CD4-positive, alpha-beta memory T cell (primary cell): ENCODE data around the gene POLR1D. TPM values are rescaled to one million over a fixed set of nuclear protein-coding genes. Genes with fewer than 3 reads are reported as not detected.

Experiments
- CTCF ChIA-PET: fragments of 350-600 bp; sonication (Branson Sonifier 250); formaldehyde crosslinking; loops from one replicate; lab custom pipeline; 2021; ENCODE audit warnings: inconsistent platforms; ENCODE audit not compliant: partially characterized antibody; lab: Charles Lee
- POLR2A ChIA-PET: fragments of 350-600 bp; sonication (Branson Sonifier 250); formaldehyde crosslinking; loops from one replicate; lab custom pipeline; 2021; ENCODE audit not compliant: partially characterized antibody; lab: Charles Lee
- DNase-seq, 5 donors: peaks; one replicate each; pipeline versions ENCODE4 v3.0.0 to v3.0.0-alpha.2; 2020 to 2022; ENCODE audit warnings: mixed read lengths in 1 of 5
- H3K27ac ChIP-seq: one replicate; pipeline ENCODE4 v1.7.0; 2013; ENCODE audit warnings: low read depth, low read length
- H3K27me3 ChIP-seq: 2 replicates; pipeline ENCODE4 v1.7.0; 2013; ENCODE audit warnings: mild to moderate bottlenecking, low read length, moderate library complexity; ENCODE audit not compliant: insufficient read depth
- H3K36me3 ChIP-seq: 2 replicates; pipeline ENCODE4 v1.7.0; 2013; ENCODE audit warnings: mild to moderate bottlenecking, low read length, moderate library complexity; ENCODE audit not compliant: insufficient read depth
- H3K4me1 ChIP-seq: 2 replicates; pipeline ENCODE4 v1.7.0; 2013; ENCODE audit warnings: mild to moderate bottlenecking, low read length, moderate library complexity; ENCODE audit not compliant: insufficient read depth
- H3K4me3 ChIP-seq, 2 donors: one replicate each; pipeline ENCODE4 v1.7.0; 2013; ENCODE audit warnings: low read length in 2 of 2, mild to moderate bottlenecking in 1 of 2
- H3K9me3 ChIP-seq, 2 donors: one replicate each; pipeline ENCODE4 v1.7.0; 2013; ENCODE audit warnings: low read length in 2 of 2, control low read depth in 1 of 2; ENCODE audit not compliant: control insufficient read depth in 1 of 2
- H3K27ac Mint-ChIP-seq, 7 donors: one replicate each; pipeline ENCODE4 v1.8.0; 2020 to 2021; ENCODE audit warnings: mixed read lengths in 7 of 7, mild to moderate bottlenecking in 6 of 7, inconsistent platforms in 3 of 7, moderate library complexity in 3 of 7
- H3K27me3 Mint-ChIP-seq, 2 donors: one replicate each; pipeline ENCODE4 v1.8.0; 2020 to 2021; ENCODE audit warnings: mixed read lengths in 2 of 2
- H3K36me3 Mint-ChIP-seq, 2 donors: one replicate each; pipeline ENCODE4 v1.8.0; 2020 to 2021; ENCODE audit warnings: mixed read lengths in 2 of 2, inconsistent platforms in 1 of 2, mild to moderate bottlenecking in 1 of 2
- H3K4me1 Mint-ChIP-seq, 4 donors: one replicate each; pipeline ENCODE4 v1.8.0; 2020 to 2021; ENCODE audit warnings: mixed read lengths in 4 of 4, mild to moderate bottlenecking in 1 of 4
- H3K4me3 Mint-ChIP-seq, 8 donors: one replicate each; pipeline ENCODE4 v1.8.0; 2020 to 2021; ENCODE audit warnings: mixed read lengths in 8 of 8, mild to moderate bottlenecking in 7 of 8, moderate library complexity in 6 of 8, inconsistent platforms in 3 of 8
- H3K9me3 Mint-ChIP-seq, 8 donors: one replicate each; pipeline ENCODE4 v1.8.0; 2020 to 2021; ENCODE audit warnings: mixed read lengths in 8 of 8, mild to moderate bottlenecking in 5 of 8, inconsistent platforms in 3 of 8, moderate library complexity in 1 of 8
- intact Hi-C: fragments of 100-400 bp; cut with micrococcal nuclease; formaldehyde crosslinking; loops from one replicate; pipeline ENCODE4 v1.15.1; 2023
- polyA plus RNA-seq, 2 donors: library from polyadenylated mRNA; unstranded; fragments of 300-500 nt; fragmentation: Illumina TruSeq; gene quantifications; one replicate each; pipeline ENCODE4 v1.2.3, GENCODE V29; 2021
- total RNA-seq, 2 experiments: library from RNA; stranded (reverse); gene quantifications; one replicate each; pipeline ENCODE4 v1.2.3, GENCODE V29; 2021

Gene POLR1D
- total and polyA plus RNA-seq, 4 experiments from 2014 or later, result 117 to 152 (median 147) TPM

DNA sequence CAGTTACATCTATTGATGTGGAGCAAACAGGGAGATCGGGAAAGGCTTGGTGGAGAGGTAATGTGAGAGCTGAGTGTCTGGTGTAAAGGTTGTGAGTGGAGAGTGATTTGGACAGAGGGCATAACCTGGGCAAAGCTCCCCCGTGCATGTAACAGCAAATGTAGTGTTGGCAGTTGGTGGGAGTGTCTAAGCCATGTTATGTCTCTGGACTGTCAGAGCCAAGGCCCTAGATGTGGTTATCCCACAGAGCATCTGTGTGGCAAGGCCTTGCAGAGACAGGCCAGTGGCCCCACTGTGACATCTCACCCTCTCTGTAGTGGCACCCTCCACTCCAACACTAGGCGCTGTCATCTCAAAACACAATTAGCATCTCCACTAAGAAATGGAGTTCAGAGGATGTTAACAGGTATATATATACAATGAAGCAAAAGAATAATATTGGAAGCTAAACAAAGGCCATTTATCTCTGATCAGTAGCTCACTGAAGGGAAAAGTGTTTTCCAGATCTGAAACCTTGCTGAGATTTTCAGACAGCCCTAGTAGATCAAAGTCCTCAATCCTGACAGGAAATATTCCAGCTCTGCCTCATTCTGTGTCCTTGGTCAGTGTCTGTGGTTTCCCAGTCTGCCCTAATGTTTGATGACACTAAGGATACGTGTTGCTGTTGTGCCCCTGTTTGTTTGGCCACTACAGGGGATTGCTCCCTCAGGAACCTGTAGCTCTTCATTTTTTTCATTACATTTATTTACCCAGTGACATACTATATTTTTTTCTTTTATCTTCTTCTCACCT, 20.2 kb downstream of the POLR1D start:
- H3K36me3 Mint-ChIP-seq, result peaks cover 10 to 28% of the 10 kb centered on the region in 2 donors
- H3K27me3 ChIP-seq, result no peaks in the 10 kb centered on the region
- H3K9me3 ChIP-seq, result no peaks in the 10 kb centered on the region
- DNase-seq, result no peak
- peak overlapping the region in 3 of 7 donors; percentile 8 to 45 (median 22) for H3K27ac Mint-ChIP-seq
- H3K27ac ChIP-seq, result no peak overlapping the region
- H3K36me3 ChIP-seq, result no peaks in the 10 kb centered on the region
- no peak overlapping the region for H3K4me3 Mint-ChIP-seq
- H3K4me1 ChIP-seq, result peaks cover 8% of the 10 kb centered on the region
- peaks cover 29 to 64% (median 48%) of the 10 kb centered on the region in 4 donors for H3K4me1 Mint-ChIP-seq
- H3K9me3 Mint-ChIP-seq, result no peaks in the 10 kb centered on the region
- ChIA-PET CTCF (interaction anchor here (0.9 kb wide), 1 partner anchor 12 kb away, joined by 3 read pairs; no protein-coding TSS in a partner anchor), POLR2A (interaction anchor here (1.9 kb wide), 1 partner anchor 20 kb away, joined by 6 read pairs; the partner anchor contains the start of gene POLR1D)
- no peak overlapping the region for H3K4me3 ChIP-seq
- intact Hi-C loops, result no loop called here
- H3K27me3 Mint-ChIP-seq, result no peaks in the 10 kb centered on the region

DNA sequence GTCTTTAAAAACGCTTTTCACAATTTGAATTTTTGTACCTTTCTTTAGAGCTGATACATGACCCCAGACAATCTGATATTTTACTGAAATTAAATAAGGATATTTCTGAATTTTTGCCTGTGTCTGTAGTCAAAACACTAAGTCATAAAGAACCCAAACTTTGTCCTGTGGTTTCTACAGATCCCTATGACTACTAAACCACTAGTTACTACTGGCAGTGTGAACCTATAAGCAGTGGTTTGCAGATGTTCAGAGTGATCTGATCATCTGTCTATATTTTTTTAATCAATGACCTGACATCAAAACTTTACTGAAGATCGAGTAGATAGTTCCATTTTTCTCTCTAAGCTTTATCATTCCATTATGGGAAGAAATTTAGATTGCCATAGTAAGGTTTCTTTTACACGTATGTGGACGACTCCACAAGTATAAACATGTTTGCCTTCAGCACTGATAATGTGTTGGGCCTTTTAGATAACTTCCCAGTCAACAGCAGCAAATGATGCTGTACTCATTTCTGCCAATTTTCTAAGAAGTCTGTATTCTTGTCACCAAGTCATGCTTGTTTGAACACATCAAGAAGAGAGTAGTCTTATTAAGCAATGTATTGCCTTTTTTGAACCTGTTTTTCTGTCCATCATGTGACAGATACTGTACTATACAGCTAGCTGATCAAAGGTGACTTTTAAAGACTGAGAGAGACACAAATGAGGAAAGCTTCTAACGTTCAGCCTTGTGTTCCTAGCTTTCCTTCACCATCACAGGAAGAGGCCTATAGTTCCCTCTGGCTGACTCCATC, 21.8 kb downstream of the POLR1D start:
- DNase-seq, result no peak
- Histone ChIP-seq H3K4me3 (no peak overlapping the region), H3K36me3 (peaks cover 4% of the 10 kb centered on the region), H3K9me3 (no peaks in the 10 kb centered on the region), H3K4me1 (peaks cover 4% of the 10 kb centered on the region), H3K27ac (no peak overlapping the region), H3K27me3 (no peaks in the 10 kb centered on the region)
- H3K27me3 Mint-ChIP-seq, result no peaks in the 10 kb centered on the region
- intact Hi-C loops, result no loop called here
- peaks cover 13 to 28% of the 10 kb centered on the region in 2 donors for H3K36me3 Mint-ChIP-seq
- peaks cover 20 to 53% (median 38%) of the 10 kb centered on the region in 4 donors for H3K4me1 Mint-ChIP-seq
- peaks cover 0 to 5% (median 0%) of the 10 kb centered on the region in 8 donors for H3K9me3 Mint-ChIP-seq
- H3K27ac Mint-ChIP-seq, result no peak overlapping the region
- ChIA-PET POLR2A (interaction anchor here (0.6 to 1.9 kb wide), 2 partner anchors 21 to 23 kb away, joined by 4 to 6 read pairs; partner anchors contain the start of genes LNX2 and POLR1D), CTCF (no interaction called here)
- no peak overlapping the region for H3K4me3 Mint-ChIP-seq

DNA sequence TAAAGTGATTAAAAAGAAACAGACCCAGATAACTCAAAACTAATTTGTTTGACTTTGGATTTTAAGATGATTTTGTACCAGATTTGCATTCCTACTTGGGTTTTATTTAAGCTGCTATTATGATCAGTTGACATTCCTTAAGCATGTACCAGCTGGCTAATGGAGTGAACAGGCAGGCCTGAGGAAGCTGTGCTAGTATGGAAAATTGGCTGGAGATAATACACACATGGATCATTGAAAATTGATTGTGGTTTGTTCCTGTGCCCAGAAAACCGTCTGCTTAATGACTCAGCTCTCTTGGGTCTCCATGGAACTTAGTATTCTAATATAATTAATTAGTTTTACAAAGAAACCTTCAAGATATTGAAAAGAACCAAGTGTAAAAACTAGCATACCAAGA, 22.6 kb downstream of the POLR1D start:
- CTCF ChIA-PET, result no interaction called here
- Histone ChIP-seq H3K36me3 (peaks cover 12% of the 10 kb centered on the region), H3K27me3 (no peaks in the 10 kb centered on the region), H3K4me1 (peaks cover 4% of the 10 kb centered on the region), H3K27ac (no peak overlapping the region), H3K4me3 (no peak overlapping the region), H3K9me3 (no peaks in the 10 kb centered on the region)
- Mint-ChIP-seq H3K27ac (no peak overlapping the region), H3K4me1 (peaks cover 20 to 47% (median 36%) of the 10 kb centered on the region in 4 donors), H3K27me3 (no peaks in the 10 kb centered on the region), H3K9me3 (peaks cover 0 to 9% (median 3%) of the 10 kb centered on the region in 8 donors), H3K36me3 (peaks cover 18 to 36% of the 10 kb centered on the region in 2 donors), H3K4me3 (no peak overlapping the region)
- intact Hi-C loops, result no loop called here
- POLR2A ChIA-PET, result no interaction called here
- DNase-seq, result no peak

DNA sequence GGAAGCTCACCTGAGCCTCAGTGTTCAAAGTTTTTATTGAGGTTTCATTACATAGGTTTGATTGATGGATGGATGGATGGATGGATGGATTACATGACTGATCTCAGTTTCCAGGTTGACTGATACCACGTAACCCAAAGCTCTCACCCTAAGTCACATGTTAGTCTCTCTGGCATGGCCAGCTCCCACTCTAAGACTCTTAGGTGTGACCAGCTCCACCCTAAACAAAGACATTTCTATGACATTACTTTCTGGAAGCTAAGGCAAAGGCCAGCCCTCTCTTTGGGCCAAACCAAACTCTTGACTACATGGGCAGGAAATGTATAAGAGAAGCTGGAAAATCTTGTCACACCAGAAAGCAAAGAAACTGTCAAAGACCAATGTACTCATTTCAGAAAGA, 28.6 kb downstream of the POLR1D start:
- peaks cover 5 to 10% of the 10 kb centered on the region in 2 donors for H3K9me3 ChIP-seq

DNA sequence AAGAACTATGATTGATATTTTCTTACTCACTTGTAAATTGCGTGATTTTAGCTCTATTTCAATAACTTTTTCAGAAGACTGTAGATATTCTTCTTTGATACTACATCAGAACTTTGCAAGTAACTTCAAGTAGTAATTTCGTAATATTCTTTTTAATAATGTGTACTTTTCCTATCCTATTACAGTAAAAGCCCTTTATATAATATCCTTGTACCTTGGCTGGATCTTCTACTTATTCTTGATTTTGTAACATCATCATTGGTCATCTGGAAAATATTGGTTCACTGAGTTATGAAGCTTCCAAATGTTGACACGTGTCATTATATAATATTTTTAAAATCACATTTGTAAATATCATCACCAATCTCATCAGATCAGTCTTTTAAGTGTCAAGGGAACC, 32.4 kb downstream of the POLR1D start:
- no peak for DNase-seq
- H3K9me3 Mint-ChIP-seq, result peaks cover 0 to 18% (median 13%) of the 10 kb centered on the region in 8 donors
- Histone ChIP-seq H3K9me3 (peaks cover 5 to 10% of the 10 kb centered on the region in 2 donors), H3K4me1 (no peaks in the 10 kb centered on the region), H3K27me3 (no peaks in the 10 kb centered on the region), H3K4me3 (no peak overlapping the region), H3K36me3 (peaks cover 20% of the 10 kb centered on the region), H3K27ac (no peak overlapping the region)
- H3K27me3 Mint-ChIP-seq, result no peaks in the 10 kb centered on the region
- no peak overlapping the region for H3K27ac Mint-ChIP-seq
- peaks cover 0 to 10% (median 2%) of the 10 kb centered on the region in 4 donors for H3K4me1 Mint-ChIP-seq
- intact Hi-C loops, result no loop called here
- H3K36me3 Mint-ChIP-seq, result peaks cover 35 to 38% of the 10 kb centered on the region in 2 donors
- CTCF ChIA-PET, result no interaction called here
- H3K4me3 Mint-ChIP-seq, result no peak overlapping the region
- POLR2A ChIA-PET, result no interaction called here

More for the DNA sequence above, 28.6 kb downstream of the POLR1D start:
- ChIA-PET POLR2A (interaction anchor here (1.4 kb wide), 1 partner anchor 30 kb away, joined by 5 read pairs; the partner anchor contains the start of gene LNX2), CTCF (interaction anchor here (1.0 to 1.3 kb wide), 3 partner anchors 8 to 334 kb away, joined by 3 read pairs; no protein-coding TSS in a partner anchor)
- intact Hi-C loops, result no loop called here
- Histone ChIP-seq H3K4me1 (no peaks in the 10 kb centered on the region), H3K4me3 (no peak overlapping the region), H3K27me3 (no peaks in the 10 kb centered on the region), H3K36me3 (peaks cover 30% of the 10 kb centered on the region), H3K27ac (no peak overlapping the region)
- Mint-ChIP-seq H3K9me3 (peaks cover 0 to 27% (median 16%) of the 10 kb centered on the region in 8 donors), H3K4me1 (peaks cover 3 to 7% (median 5%) of the 10 kb centered on the region in 4 donors), H3K36me3 (peaks cover 46 to 62% of the 10 kb centered on the region in 2 donors), H3K4me3 (no peak overlapping the region), H3K27ac (no peak overlapping the region), H3K27me3 (no peaks in the 10 kb centered on the region)
- no peak for DNase-seq

DNA sequence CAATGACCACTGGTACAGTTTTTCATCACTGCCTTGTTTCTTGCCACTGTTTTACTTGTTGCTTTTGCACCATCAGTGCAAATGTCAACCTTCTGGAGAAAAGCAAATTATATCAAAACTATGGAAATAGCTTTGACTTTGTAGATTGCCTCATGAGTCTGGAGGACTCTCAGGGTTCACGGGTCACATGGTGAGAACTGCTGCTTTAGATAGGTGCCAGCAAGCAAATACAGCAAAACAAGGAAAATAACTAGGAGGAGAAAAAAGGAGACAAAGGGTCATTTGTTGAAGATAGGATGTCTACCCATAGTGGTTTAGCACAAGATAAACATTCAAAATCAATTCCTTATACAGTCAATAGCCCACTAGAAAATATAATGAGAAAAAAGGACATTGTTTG, 33.1 kb downstream of the POLR1D start:
- peaks cover 5 to 7% of the 10 kb centered on the region in 2 donors for H3K9me3 ChIP-seq
- Mint-ChIP-seq H3K27ac (no peak overlapping the region), H3K4me1 (peaks cover 0 to 10% (median 2%) of the 10 kb centered on the region in 4 donors), H3K27me3 (no peaks in the 10 kb centered on the region), H3K9me3 (peaks cover 0 to 13% (median 8%) of the 10 kb centered on the region in 8 donors), H3K36me3 (peaks cover 31 to 35% of the 10 kb centered on the region in 2 donors), H3K4me3 (no peak overlapping the region)
- ChIA-PET POLR2A (no interaction called here), CTCF (no interaction called here)
- H3K36me3 ChIP-seq, result peaks cover 13% of the 10 kb centered on the region
- H3K4me1 ChIP-seq, result no peaks in the 10 kb centered on the region
- DNase-seq, result no peak
- H3K4me3 ChIP-seq, result no peak overlapping the region
- H3K27me3 ChIP-seq, result no peaks in the 10 kb centered on the region
- intact Hi-C loops, result no loop called here
- no peak overlapping the region for H3K27ac ChIP-seq

DNA sequence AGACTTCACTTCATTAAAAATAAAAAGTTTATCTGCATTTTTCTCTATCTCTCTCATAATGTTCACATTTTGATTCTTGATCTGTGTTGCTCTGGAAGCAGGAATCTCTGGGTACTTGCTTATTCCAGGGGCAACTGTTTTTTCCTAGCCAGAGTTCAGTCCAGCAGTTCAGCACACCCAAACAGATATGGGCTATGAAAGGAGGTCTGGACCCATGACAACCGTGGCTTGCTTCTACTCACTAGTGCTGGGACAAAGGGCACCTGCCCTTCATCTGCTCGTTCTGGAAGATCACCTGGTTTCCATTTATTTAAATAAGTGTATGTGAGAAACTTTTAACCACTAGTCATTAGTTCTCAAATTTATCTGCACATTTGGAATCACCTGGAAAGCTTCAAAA, 36.0 kb downstream of the POLR1D start:
- DNase-seq, result no peak
- ChIA-PET CTCF (no interaction called here), POLR2A (no interaction called here)
- H3K9me3 Mint-ChIP-seq, result no peaks in the 10 kb centered on the region
- Histone ChIP-seq H3K27me3 (no peaks in the 10 kb centered on the region), H3K9me3 (no peaks in the 10 kb centered on the region), H3K36me3 (no peaks in the 10 kb centered on the region), H3K4me3 (no peak overlapping the region), H3K27ac (no peak overlapping the region), H3K4me1 (no peaks in the 10 kb centered on the region)
- no peak overlapping the region for H3K4me3 Mint-ChIP-seq
- peaks cover 16 to 20% of the 10 kb centered on the region in 2 donors for H3K36me3 Mint-ChIP-seq
- no peaks in the 10 kb centered on the region for H3K27me3 Mint-ChIP-seq
- intact Hi-C loops, result no loop called here
- peak overlapping the region in 3 of 7 donors; percentile 26 to 43 (median 41) for H3K27ac Mint-ChIP-seq
- peaks cover 0 to 13% (median 4%) of the 10 kb centered on the region in 4 donors for H3K4me1 Mint-ChIP-seq
